Measurements from ENCODE around the gene CBX7. TPM values are rescaled to one million over a fixed set of nuclear protein-coding genes. Genes with fewer than 3 reads are reported as not detected.

Gene CBX7
- total and polyA plus RNA-seq, 2 experiments from 2014 or later = 2.5 to 10.4 TPM

- Histone ChIP-seq H3F3A (ENCODE audit: insufficient read depth) (peaks cover 22% of the 10 kb centered on the region), H3K4me3 (no peak overlapping the region), H3K79me2 (ENCODE audit: insufficient read depth) (no peaks in the 10 kb centered on the region), H2AFZ (peak overlapping the region; percentile 75), H3K27ac (peak overlapping the region; percentile 99), H3K36me3 (ENCODE audit: low read depth) (no peaks in the 10 kb centered on the region), H3K9ac (peak overlapping the region; percentile 90), H4K20me1 (ENCODE audit: insufficient read depth) (no peaks in the 10 kb centered on the region), H3K9me2 (ENCODE audit: insufficient read depth) (no peaks in the 10 kb centered on the region), H3K4me1 (ENCODE audit: insufficient read depth) (peaks cover 26% of the 10 kb centered on the region), H3K9me3 (ENCODE audit: low read depth) (no peaks in the 10 kb centered on the region), H3K4me2 (ENCODE audit: unreplicated experiment) (peak overlapping the region; percentile 70), H3K27me3 (replicated peaks; ENCODE audit: insufficient read depth) (no peaks in the 10 kb centered on the region)
- WGBS, 2 experiments (ENCODE audit: low coverage in 1 of 2, low lambda C conversion rate in 2 of 2, missing lambda C conversion rate in 2 of 2) = 8 to 9% methylated on average over 11 of the region's 11 CpGs
- in situ Hi-C loops (cut with MboI) = no loop called here
- peak; percentile 98 for DNase-seq
- TF ChIP-seq EZH2 (IDR thresholded peaks at IDR 0.05; ENCODE audit: insufficient read depth, poor library complexity, severe bottlenecking) = no peak
- no peak for TF ChIP-seq EZH2phosphoT487 (IDR thresholded peaks at IDR 0.05; ENCODE audit: insufficient read depth, low read depth)
Observed at GRCh38 chr22:39185601-39186012, 33.1 kb upstream of the CBX7 start.

GRCh38 chr22:39184586-39185577, 32.4 kb upstream of the CBX7 start:
- H2AFZ ChIP-seq = peak overlapping the region; percentile 75
- no peaks in the 10 kb centered on the region for H3K27me3 ChIP-seq (replicated peaks; ENCODE audit: insufficient read depth)
- in situ Hi-C loops (cut with MboI) = no loop called here
- peak overlapping the region; percentile 99 for H3K27ac ChIP-seq
- no peaks in the 10 kb centered on the region for H4K20me1 ChIP-seq (ENCODE audit: insufficient read depth)
- H3F3A ChIP-seq (ENCODE audit: insufficient read depth) = peaks cover 22% of the 10 kb centered on the region
- no peaks in the 10 kb centered on the region for H3K79me2 ChIP-seq (ENCODE audit: insufficient read depth)
- no peak for TF ChIP-seq EZH2phosphoT487 (IDR thresholded peaks at IDR 0.05; ENCODE audit: insufficient read depth, low read depth)
- TF ChIP-seq EZH2 (IDR thresholded peaks at IDR 0.05; ENCODE audit: insufficient read depth, poor library complexity, severe bottlenecking) = no peak
- no peak overlapping the region for H3K4me3 ChIP-seq
- peak overlapping the region; percentile 70 for H3K4me2 ChIP-seq (ENCODE audit: unreplicated experiment)
- no peaks in the 10 kb centered on the region for H3K36me3 ChIP-seq (ENCODE audit: low read depth)
- WGBS, 2 experiments (ENCODE audit: low coverage in 1 of 2, low lambda C conversion rate in 2 of 2, missing lambda C conversion rate in 2 of 2) = 4 to 8% methylated on average over 23 of the region's 23 CpGs
- no peaks in the 10 kb centered on the region for H3K9me3 ChIP-seq (ENCODE audit: low read depth)
- peaks cover 26% of the 10 kb centered on the region for H3K4me1 ChIP-seq (ENCODE audit: insufficient read depth)
- DNase-seq = peak; percentile 94
- H3K9ac ChIP-seq = peak overlapping the region; percentile 90
- no peaks in the 10 kb centered on the region for H3K9me2 ChIP-seq (ENCODE audit: insufficient read depth)

- Histone ChIP-seq H4K20me1 (ENCODE audit: insufficient read depth) (no peaks in the 10 kb centered on the region), H3K36me3 (ENCODE audit: low read depth) (no peaks in the 10 kb centered on the region), H3K9me2 (ENCODE audit: insufficient read depth) (no peaks in the 10 kb centered on the region), H2AFZ (peak overlapping the region; percentile 75), H3K9me3 (ENCODE audit: low read depth) (no peaks in the 10 kb centered on the region), H3F3A (ENCODE audit: insufficient read depth) (peaks cover 22% of the 10 kb centered on the region), H3K27ac (peak overlapping the region; percentile 99), H3K4me1 (ENCODE audit: insufficient read depth) (peaks cover 26% of the 10 kb centered on the region), H3K79me2 (ENCODE audit: insufficient read depth) (no peaks in the 10 kb centered on the region), H3K9ac (peak overlapping the region; percentile 90), H3K4me3 (peak overlapping the region; percentile 35), H3K4me2 (ENCODE audit: unreplicated experiment) (peak overlapping the region; percentile 70), H3K27me3 (replicated peaks; ENCODE audit: insufficient read depth) (no peaks in the 10 kb centered on the region)
- TF ChIP-seq EZH2phosphoT487 (IDR thresholded peaks at IDR 0.05; ENCODE audit: insufficient read depth, low read depth) = no peak
- no peak for TF ChIP-seq EZH2 (IDR thresholded peaks at IDR 0.05; ENCODE audit: insufficient read depth, poor library complexity, severe bottlenecking)
- 7 to 8% methylated on average over 13 of the region's 13 CpGs for WGBS, 2 experiments (ENCODE audit: low coverage in 1 of 2, low lambda C conversion rate in 2 of 2, missing lambda C conversion rate in 2 of 2)
- in situ Hi-C loops (cut with MboI) = no loop called here
- peak; percentile 89 for DNase-seq
Observed at GRCh38 chr22:39183991-39184585, 31.6 kb upstream of the CBX7 start.

GRCh38 chr22:39182478-39183030, 30.1 kb upstream of the CBX7 start:
- WGBS, 2 experiments (ENCODE audit: low coverage in 1 of 2, low lambda C conversion rate in 2 of 2, missing lambda C conversion rate in 2 of 2) = 95 to 98% methylated on average over 6 of the region's 6 CpGs
- DNase-seq = peak; percentile 16

More at GRCh38 chr22:39182478-39183030, 30.1 kb upstream of the CBX7 start:
- H3K4me1 ChIP-seq (ENCODE audit: insufficient read depth) = peaks cover 39% of the 10 kb centered on the region
- in situ Hi-C loops (cut with MboI) = no loop called here
- no peaks in the 10 kb centered on the region for H3K36me3 ChIP-seq (ENCODE audit: low read depth)
- H4K20me1 ChIP-seq (ENCODE audit: insufficient read depth) = no peaks in the 10 kb centered on the region
- H3K4me2 ChIP-seq (ENCODE audit: unreplicated experiment) = no peak overlapping the region
- H3K27me3 ChIP-seq (replicated peaks; ENCODE audit: insufficient read depth) = no peaks in the 10 kb centered on the region
- H3K9ac ChIP-seq = no peak overlapping the region
- no peaks in the 10 kb centered on the region for H3K9me2 ChIP-seq (ENCODE audit: insufficient read depth)
- peaks cover 30% of the 10 kb centered on the region for H3F3A ChIP-seq (ENCODE audit: insufficient read depth)
- H3K4me3 ChIP-seq = no peak overlapping the region
- no peak overlapping the region for H2AFZ ChIP-seq
- TF ChIP-seq EZH2 (IDR thresholded peaks at IDR 0.05; ENCODE audit: insufficient read depth, poor library complexity, severe bottlenecking) (no peak), EZH2phosphoT487 (IDR thresholded peaks at IDR 0.05; ENCODE audit: insufficient read depth, low read depth) (no peak)
- H3K79me2 ChIP-seq (ENCODE audit: insufficient read depth) = no peaks in the 10 kb centered on the region
- no peaks in the 10 kb centered on the region for H3K9me3 ChIP-seq (ENCODE audit: low read depth)
- H3K27ac ChIP-seq = no peak overlapping the region
